ENCODE results near the gene MYL7. TPM values are rescaled to one million over a fixed set of nuclear protein-coding genes. Genes with fewer than 3 reads are reported as not detected.

Gene MYL7
- total RNA-seq, 2 experiments from 2014 or later: not detected

GRCh38 chr7:44183386-44183785 is 42.3 kb upstream of the MYL7 start:
- H3K4me1 ChIP-seq (ENCODE audit: insufficient read depth, low read length): no peaks in the 10 kb centered on the region
- ATAC-seq (ENCODE audit: poor library complexity) (no peak), DNase-seq (no peak)
- TF ChIP-seq, protein P1, sequence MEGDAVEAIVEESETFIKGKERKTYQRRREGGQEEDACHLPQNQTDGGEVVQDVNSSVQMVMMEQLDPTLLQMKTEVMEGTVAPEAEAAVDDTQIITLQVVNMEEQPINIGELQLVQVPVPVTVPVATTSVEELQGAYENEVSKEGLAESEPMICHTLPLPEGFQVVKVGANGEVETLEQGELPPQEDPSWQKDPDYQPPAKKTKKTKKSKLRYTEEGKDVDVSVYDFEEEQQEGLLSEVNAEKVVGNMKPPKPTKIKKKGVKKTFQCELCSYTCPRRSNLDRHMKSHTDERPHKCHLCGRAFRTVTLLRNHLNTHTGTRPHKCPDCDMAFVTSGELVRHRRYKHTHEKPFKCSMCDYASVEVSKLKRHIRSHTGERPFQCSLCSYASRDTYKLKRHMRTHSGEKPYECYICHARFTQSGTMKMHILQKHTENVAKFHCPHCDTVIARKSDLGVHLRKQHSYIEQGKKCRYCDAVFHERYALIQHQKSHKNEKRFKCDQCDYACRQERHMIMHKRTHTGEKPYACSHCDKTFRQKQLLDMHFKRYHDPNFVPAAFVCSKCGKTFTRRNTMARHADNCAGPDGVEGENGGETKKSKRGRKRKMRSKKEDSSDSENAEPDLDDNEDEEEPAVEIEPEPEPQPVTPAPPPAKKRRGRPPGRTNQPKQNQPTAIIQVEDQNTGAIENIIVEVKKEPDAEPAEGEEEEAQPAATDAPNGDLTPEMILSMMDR (IDR thresholded peaks at IDR 0.05): no peak
- no peak overlapping the region for H3K4me3 Mint-ChIP-seq
- no peaks in the 10 kb centered on the region for H3K4me1 Mint-ChIP-seq (ENCODE audit: low read depth)
- ChIA-PET CTCF (no interaction called here), POLR2A (no interaction called here)
- H3K27me3 ChIP-seq (ENCODE audit: control insufficient read depth in 1 of 2, insufficient read depth in 2 of 2, low read length in 2 of 2): no peaks in the 10 kb centered on the region
- H3K27me3 Mint-ChIP-seq: no peaks in the 10 kb centered on the region
- peaks cover 2% of the 10 kb centered on the region for H3K9me3 Mint-ChIP-seq
- no peaks in the 10 kb centered on the region for H3K36me3 Mint-ChIP-seq (ENCODE audit: low read depth)
- no peaks in the 10 kb centered on the region for H3K36me3 ChIP-seq (ENCODE audit: insufficient read depth, low read length)
- no peak overlapping the region for H3K27ac Mint-ChIP-seq
- no peak overlapping the region for H3K27ac ChIP-seq (ENCODE audit: low read depth in 1 of 2, low read length in 2 of 2)
- intact Hi-C loops (cut with DNase I, micrococcal nuclease): no loop called here
- no peak overlapping the region for H3K4me3 ChIP-seq (ENCODE audit: low read length)
- peaks cover 0 to 4% of the 10 kb centered on the region in 2 experiments for H3K9me3 ChIP-seq (ENCODE audit: control insufficient read depth in 1 of 2, insufficient read depth in 1 of 2, low read length in 2 of 2)

- TF ChIP-seq, protein P1 (IDR thresholded peaks at IDR 0.05): no peak
- CTCF ChIA-PET: no interaction called here
- ATAC-seq (ENCODE audit: poor library complexity): no peak
- no peak for DNase-seq
- intact Hi-C loops (cut with DNase I, micrococcal nuclease): no loop called here
- Histone ChIP-seq H3K36me3 (ENCODE audit: insufficient read depth, low read length) (no peaks in the 10 kb centered on the region), H3K4me3 (ENCODE audit: low read length) (no peak overlapping the region), H3K27ac (ENCODE audit: low read depth in 1 of 2, low read length in 2 of 2) (no peak overlapping the region), H3K4me1 (ENCODE audit: insufficient read depth, low read length) (no peaks in the 10 kb centered on the region), H3K27me3 (ENCODE audit: control insufficient read depth in 1 of 2, insufficient read depth in 2 of 2, low read length in 2 of 2) (peaks cover 0 to 5% of the 10 kb centered on the region in 2 experiments), H3K9me3 (ENCODE audit: control insufficient read depth in 1 of 2, insufficient read depth in 1 of 2, low read length in 2 of 2) (peaks cover 0 to 4% of the 10 kb centered on the region in 2 experiments)
- Mint-ChIP-seq H3K36me3 (ENCODE audit: low read depth) (no peaks in the 10 kb centered on the region), H3K4me1 (ENCODE audit: low read depth) (no peaks in the 10 kb centered on the region), H3K27ac (no peak overlapping the region), H3K9me3 (peaks cover 2% of the 10 kb centered on the region), H3K4me3 (no peak overlapping the region), H3K27me3 (peaks cover 5% of the 10 kb centered on the region)
- POLR2A ChIA-PET: interaction anchor here (0.6 kb wide), 1 partner anchor 875 kb away, joined by 3 read pairs; no protein-coding TSS in a partner anchor
These were observed 41.7 kb upstream of the MYL7 start for GRCh38 chr7:44182827-44183226.

- H3K9me3 ChIP-seq (ENCODE audit: control insufficient read depth in 1 of 2, insufficient read depth in 1 of 2, low read length in 2 of 2): peaks cover 0 to 4% of the 10 kb centered on the region in 2 experiments
- H3K27me3 ChIP-seq (ENCODE audit: control insufficient read depth in 1 of 2, insufficient read depth in 2 of 2, low read length in 2 of 2): peaks cover 5 to 6% of the 10 kb centered on the region in 2 experiments
- Mint-ChIP-seq H3K27me3 (peaks cover 18% of the 10 kb centered on the region), H3K9me3 (peaks cover 2% of the 10 kb centered on the region), H3K27ac (no peak overlapping the region), H3K4me3 (no peak overlapping the region), H3K4me1 (ENCODE audit: low read depth) (no peaks in the 10 kb centered on the region), H3K36me3 (ENCODE audit: low read depth) (no peaks in the 10 kb centered on the region)
- no peak for DNase-seq
- intact Hi-C loops (cut with DNase I, micrococcal nuclease): no loop called here
- no peaks in the 10 kb centered on the region for H3K4me1 ChIP-seq (ENCODE audit: insufficient read depth, low read length)
- CTCF ChIA-PET: no interaction called here
- POLR2A ChIA-PET: no interaction called here
- no peak overlapping the region for H3K4me3 ChIP-seq (ENCODE audit: low read length)
- TF ChIP-seq, protein P1 (IDR thresholded peaks at IDR 0.05): no peak
- H3K27ac ChIP-seq (ENCODE audit: low read depth in 1 of 2, low read length in 2 of 2): no peak overlapping the region
- no peak for ATAC-seq (ENCODE audit: poor library complexity)
- no peaks in the 10 kb centered on the region for H3K36me3 ChIP-seq (ENCODE audit: insufficient read depth, low read length)
These were observed 39.5 kb upstream of the MYL7 start for GRCh38 chr7:44180631-44181030.

Data from CD4-positive, alpha-beta T cell (primary cell).